CD14-positive monocyte (primary cell): ENCODE data around the gene CDH22. TPM values are rescaled to one million over a fixed set of nuclear protein-coding genes. Genes with fewer than 3 reads are reported as not detected.

ENCODE experiments used
- DNase-seq, 3 donors: peaks; one replicate each; pipeline ENCODE4 v3.0.0-alpha.2; 2011 to 2022
- H2AFZ ChIP-seq: 2 replicates; pipeline ENCODE4 v1.6.0; 2012; ENCODE audit warnings: mild to moderate bottlenecking, low read depth, low read length, inconsistent platforms; ENCODE audit not compliant: insufficient read depth, poor library complexity, severe bottlenecking
- H3K27ac ChIP-seq, 2 donors: 1 replicate in 1 of 2; 2 replicates in 1 of 2; pipeline ENCODE4 v1.5.1; 2012 to 2013; ENCODE audit warnings: low read length in 2 of 2, control low read depth in 1 of 2, inconsistent platforms in 1 of 2, low read depth in 1 of 2, mild to moderate bottlenecking in 1 of 2
- H3K27me3 ChIP-seq, 2 donors: one replicate each; pipeline versions ENCODE4 v1.6.0 to v1.6.1; 2011 to 2013; ENCODE audit warnings: low read length in 2 of 2; ENCODE audit not compliant: control insufficient read depth in 2 of 2, insufficient read depth in 2 of 2
- H3K36me3 ChIP-seq, 2 donors: replicated peaks in 1 of 2; 1 replicate in 1 of 2; 2 replicates in 1 of 2; pipeline versions ENCODE4 v1.5.1 to v1.6.1; 2012 to 2013; ENCODE audit warnings: low read length in 2 of 2, control low read depth in 1 of 2, inconsistent platforms in 1 of 2, mild to moderate bottlenecking in 1 of 2; ENCODE audit not compliant: insufficient read depth in 2 of 2, control insufficient read depth in 1 of 2
- H3K4me1 ChIP-seq, 2 donors: 1 replicate in 1 of 2; 2 replicates in 1 of 2; pipeline versions ENCODE4 v1.5.1 to v1.6.1; 2012 to 2013; ENCODE audit warnings: low read length in 2 of 2, control low read depth in 1 of 2, inconsistent platforms in 1 of 2, mild to moderate bottlenecking in 1 of 2, moderate library complexity in 1 of 2; ENCODE audit not compliant: insufficient read depth in 2 of 2, control insufficient read depth in 1 of 2
- H3K4me2 ChIP-seq: replicated peaks from 2 replicates; pipeline ENCODE3; 2012; ENCODE audit warnings: low read length, moderate library complexity, mild to moderate bottlenecking; ENCODE audit not compliant: poor library complexity, severe bottlenecking; ENCODE audit errors: extremely low read depth
- H3K4me3 ChIP-seq, 3 experiments: fragments of 200-600 bp in 1 of 3; sonication (generic) in 1 of 3; replicated peaks in 1 of 3; 1 replicate in 2 of 3; 2 replicates in 1 of 3; pipeline ENCODE4 v1.5.1; 2011 to 2013; ENCODE audit warnings: low read length in 3 of 3, mild to moderate bottlenecking in 3 of 3, control low read depth in 2 of 3, low read depth in 2 of 3, inconsistent platforms in 1 of 3, moderate library complexity in 1 of 3
- H3K79me2 ChIP-seq: 2 replicates; pipeline ENCODE4 v1.6.0; 2012; ENCODE audit warnings: mild to moderate bottlenecking, control low read depth, inconsistent platforms, low read length, moderate library complexity; ENCODE audit not compliant: insufficient read depth
- H3K9ac ChIP-seq: 2 replicates; pipeline ENCODE4 v1.6.0; 2017; ENCODE audit warnings: low read length, mild to moderate bottlenecking; ENCODE audit not compliant: insufficient read depth, poor library complexity, severe bottlenecking
- H3K9me3 ChIP-seq, 2 donors: replicated peaks in 1 of 2; 1 replicate in 1 of 2; 2 replicates in 1 of 2; pipeline versions ENCODE4 v1.5.1 to v1.6.1; 2012 to 2013; ENCODE audit warnings: low read length in 2 of 2, control low read depth in 1 of 2; ENCODE audit not compliant: control insufficient read depth in 1 of 2, insufficient read depth in 1 of 2
- H4K20me1 ChIP-seq: 2 replicates; pipeline ENCODE4 v1.6.0; 2012; ENCODE audit warnings: mild to moderate bottlenecking, low read length, control low read depth, moderate library complexity; ENCODE audit not compliant: insufficient read depth
- H3K27ac Mint-ChIP-seq, 7 donors: one replicate each; pipeline ENCODE4 v1.8.0; 2020; ENCODE audit warnings: mild to moderate bottlenecking in 7 of 7, mixed read lengths in 7 of 7, moderate library complexity in 6 of 7, inconsistent platforms in 2 of 7
- H3K27me3 Mint-ChIP-seq, 3 donors: one replicate each; pipeline ENCODE4 v1.8.0; 2021 to 2022; ENCODE audit warnings: low read depth in 3 of 3, mild to moderate bottlenecking in 3 of 3, mixed read lengths in 3 of 3, moderate library complexity in 3 of 3, inconsistent platforms in 1 of 3
- H3K36me3 Mint-ChIP-seq, 2 donors: one replicate each; pipeline ENCODE4 v1.8.0; 2020; ENCODE audit warnings: mixed read lengths in 2 of 2, inconsistent platforms in 1 of 2, mild to moderate bottlenecking in 1 of 2
- H3K4me1 Mint-ChIP-seq: one replicate; pipeline ENCODE4 v1.8.0; 2020; ENCODE audit warnings: mild to moderate bottlenecking, mixed read lengths
- H3K4me3 Mint-ChIP-seq, 2 donors: one replicate each; pipeline ENCODE4 v1.8.0; 2020; ENCODE audit warnings: mild to moderate bottlenecking in 2 of 2, mixed read lengths in 2 of 2, moderate library complexity in 1 of 2
- H3K9me3 Mint-ChIP-seq, 7 donors: one replicate each; pipeline ENCODE4 v1.8.0; 2020 to 2022; ENCODE audit warnings: mixed read lengths in 7 of 7, mild to moderate bottlenecking in 6 of 7, moderate library complexity in 6 of 7, inconsistent platforms in 2 of 7
- WGBS: methylation state at CpG from one replicate; pipeline ENCODE4 v1.1.5; 2013; ENCODE audit warnings: missing lambda C conversion rate; ENCODE audit not compliant: insufficient coverage; 5-methylcytosine and 5-hydroxymethylcytosine counted together
- intact Hi-C, 2 donors: fragments of 100-400 bp; cut with micrococcal nuclease; formaldehyde crosslinking; loops; one replicate each; pipeline versions ENCODE4 v1.15.0 to v1.15.1; 2023
- polyA plus RNA-seq, 3 donors: library from polyadenylated mRNA; depleted of rRNA in 1 of 3; unstranded in 2 of 3; stranded (reverse) in 1 of 3; fragments of 300-500 nt in 2 of 3; fragments of >200 nt in 1 of 3; fragmentation: Illumina TruSeq in 2 of 3; gene quantifications; 1 replicate in 2 of 3; 2 replicates in 1 of 3; pipeline ENCODE4 v1.2.3, GENCODE V29; 2012 to 2021
- TF ChIP-seq, protein P1 (sequence below): fragments of 200-600 bp; IDR thresholded peaks from one replicate; pipeline ENCODE4 v1.8.0; 2022; ENCODE audit warnings: antibody characterized with exemption, mild to moderate bottlenecking

The CDH22 gene
- polyA plus RNA-seq, 3 donors = not detected

DNA sequence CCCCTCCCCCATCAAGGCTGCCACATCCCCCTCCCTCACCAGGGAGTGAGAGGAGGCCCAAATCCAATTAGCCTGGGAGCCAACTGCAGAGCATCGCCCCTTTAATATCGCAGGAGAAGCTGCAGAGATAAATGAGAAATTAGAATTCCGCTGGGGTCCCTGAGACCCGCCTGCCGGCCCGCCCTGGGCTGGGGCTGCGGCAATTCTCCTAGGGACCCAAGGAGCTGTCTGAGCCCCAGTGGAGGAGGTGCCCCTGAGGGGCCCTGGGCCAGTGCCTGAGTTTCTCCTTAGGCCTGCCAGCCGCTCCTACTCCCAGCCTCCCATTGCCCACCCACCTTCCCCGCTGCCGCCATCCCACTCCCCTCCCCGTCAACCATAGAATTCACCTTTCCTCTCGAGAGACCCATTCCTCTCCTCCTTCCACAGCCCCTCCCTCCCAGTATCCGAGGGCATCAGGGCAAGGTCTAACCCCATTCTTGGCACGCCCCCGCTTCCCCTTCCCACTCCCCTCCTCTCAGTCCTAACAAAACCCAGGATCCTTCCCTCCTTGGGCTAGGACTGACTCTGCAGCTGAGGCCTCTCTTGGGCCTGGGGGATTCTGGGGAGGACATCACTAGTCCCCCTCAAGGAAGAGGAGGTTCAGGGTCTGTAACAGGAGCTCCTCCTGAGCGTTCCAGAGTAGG, 20.0 kb upstream of the CDH22 start:
- Mint-ChIP-seq H3K36me3 (no peaks in the 10 kb centered on the region), H3K4me1 (no peaks in the 10 kb centered on the region), H3K27ac (no peak overlapping the region), H3K4me3 (no peak overlapping the region), H3K9me3 (peaks cover 0 to 2% (median 0%) of the 10 kb centered on the region in 7 donors), H3K27me3 (peaks cover 2 to 3% (median 2%) of the 10 kb centered on the region in 3 donors)
- Histone ChIP-seq H3K4me1 (no peaks in the 10 kb centered on the region), H3K36me3 (no peaks in the 10 kb centered on the region), H3K4me3 (no peak overlapping the region), H2AFZ (no peak overlapping the region), H3K27ac (no peak overlapping the region), H4K20me1 (no peaks in the 10 kb centered on the region), H3K4me2 (no peak overlapping the region), H3K79me2 (no peaks in the 10 kb centered on the region), H3K9me3 (no peaks in the 10 kb centered on the region), H3K27me3 (no peaks in the 10 kb centered on the region), H3K9ac (no peak overlapping the region)
- TF ChIP-seq, protein P1, sequence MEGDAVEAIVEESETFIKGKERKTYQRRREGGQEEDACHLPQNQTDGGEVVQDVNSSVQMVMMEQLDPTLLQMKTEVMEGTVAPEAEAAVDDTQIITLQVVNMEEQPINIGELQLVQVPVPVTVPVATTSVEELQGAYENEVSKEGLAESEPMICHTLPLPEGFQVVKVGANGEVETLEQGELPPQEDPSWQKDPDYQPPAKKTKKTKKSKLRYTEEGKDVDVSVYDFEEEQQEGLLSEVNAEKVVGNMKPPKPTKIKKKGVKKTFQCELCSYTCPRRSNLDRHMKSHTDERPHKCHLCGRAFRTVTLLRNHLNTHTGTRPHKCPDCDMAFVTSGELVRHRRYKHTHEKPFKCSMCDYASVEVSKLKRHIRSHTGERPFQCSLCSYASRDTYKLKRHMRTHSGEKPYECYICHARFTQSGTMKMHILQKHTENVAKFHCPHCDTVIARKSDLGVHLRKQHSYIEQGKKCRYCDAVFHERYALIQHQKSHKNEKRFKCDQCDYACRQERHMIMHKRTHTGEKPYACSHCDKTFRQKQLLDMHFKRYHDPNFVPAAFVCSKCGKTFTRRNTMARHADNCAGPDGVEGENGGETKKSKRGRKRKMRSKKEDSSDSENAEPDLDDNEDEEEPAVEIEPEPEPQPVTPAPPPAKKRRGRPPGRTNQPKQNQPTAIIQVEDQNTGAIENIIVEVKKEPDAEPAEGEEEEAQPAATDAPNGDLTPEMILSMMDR = no peak
- no peak for DNase-seq
- 92% methylated on average over 15 of the region's 16 CpGs for WGBS
- intact Hi-C loops = loop anchor here in 1 of 2 donors (5.0 kb wide), 1 partner anchor 196 kb away; no protein-coding TSS in a partner anchor

DNA sequence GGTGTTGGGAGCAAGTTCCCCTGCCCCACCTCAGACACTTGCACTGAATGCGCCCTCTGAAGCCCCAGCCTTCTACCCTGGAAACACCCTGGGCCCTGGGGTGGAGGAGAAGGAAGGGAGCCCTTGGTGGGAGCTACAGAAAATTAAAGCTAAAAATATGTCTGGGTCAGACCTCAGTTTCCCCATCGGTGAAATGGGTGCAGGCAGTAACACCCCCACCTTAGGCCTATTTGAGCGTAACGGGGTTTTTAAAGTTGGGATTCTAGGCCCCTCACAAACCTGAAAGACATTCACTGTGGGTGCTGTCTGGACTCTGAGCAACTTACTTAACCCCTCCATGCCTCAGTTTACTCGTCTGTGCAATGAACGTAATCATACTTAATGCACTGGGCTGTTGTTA, 19.3 kb upstream of the CDH22 start:
- no peaks in the 10 kb centered on the region for H3K4me1 ChIP-seq
- H3K27ac ChIP-seq = no peak overlapping the region
- H3K9me3 ChIP-seq = no peaks in the 10 kb centered on the region
- no peaks in the 10 kb centered on the region for H4K20me1 ChIP-seq
- H3K36me3 Mint-ChIP-seq = no peaks in the 10 kb centered on the region
- peaks cover 2 to 3% (median 3%) of the 10 kb centered on the region in 3 donors for H3K27me3 Mint-ChIP-seq
- no peaks in the 10 kb centered on the region for H3K27me3 ChIP-seq
- H3K4me1 Mint-ChIP-seq = no peaks in the 10 kb centered on the region
- H3K9ac ChIP-seq = no peak overlapping the region
- H3K9me3 Mint-ChIP-seq = peaks cover 0 to 2% (median 0%) of the 10 kb centered on the region in 7 donors
- TF ChIP-seq, protein P1 = no peak
- H3K36me3 ChIP-seq = no peaks in the 10 kb centered on the region
- whole genome bisulfite sequencing = 100% methylated on average over 1 of the region's 6 CpGs
- no peak overlapping the region for H3K27ac Mint-ChIP-seq
- DNase-seq = no peak
- intact Hi-C loops = loop anchor here in 1 of 2 donors (5.0 kb wide), 1 partner anchor 195 kb away; no protein-coding TSS in a partner anchor
- H2AFZ ChIP-seq = no peak overlapping the region
- no peak overlapping the region for H3K4me3 Mint-ChIP-seq
- no peak overlapping the region for H3K4me3 ChIP-seq
- H3K4me2 ChIP-seq = no peak overlapping the region
- H3K79me2 ChIP-seq = no peaks in the 10 kb centered on the region
